NT2/D1 (cell line): ENCODE measurements around the gene MAPK12.
A peak's percentile ranks its signal among the peaks of the same experiment; 100 is the strongest.
"Not testable (repeated sequence)": the region's sequence is repeated elsewhere in the genome, so short reads cannot be mapped to it uniquely, and the experiment has no call there.

Experiments
- DNase-seq: peaks from one replicate; pipeline ENCODE4 v3.0.0-alpha.2; 2011; ENCODE audit warnings: low read depth, low spot score
- H3K27me3 ChIP-seq: 2 replicates; pipeline ENCODE4 v1.6.0; 2011; ENCODE audit warnings: mild to moderate bottlenecking; ENCODE audit not compliant: insufficient read length, insufficient read depth
- H3K36me3 ChIP-seq: 2 replicates; pipeline ENCODE4 v1.6.1; 2011; ENCODE audit warnings: mild to moderate bottlenecking, low read length, mixed read lengths; ENCODE audit not compliant: insufficient read depth, insufficient read length
- H3K4me1 ChIP-seq: 2 replicates; pipeline ENCODE4 v1.5.1; 2011; ENCODE audit not compliant: insufficient read depth, insufficient read length
- H3K4me3 ChIP-seq: 2 replicates; pipeline ENCODE4 v1.5.1; 2011; ENCODE audit warnings: low read depth; ENCODE audit not compliant: insufficient read length
- H3K9ac ChIP-seq: 2 replicates; pipeline ENCODE4 v1.6.0; 2011; ENCODE audit warnings: low read depth; ENCODE audit not compliant: insufficient read length
- H3K9me3 ChIP-seq: 2 replicates; pipeline ENCODE4 v1.5.1; 2011; ENCODE audit warnings: mild to moderate bottlenecking, low read length; ENCODE audit not compliant: insufficient read depth
- SUZ12 ChIP-seq: IDR thresholded peaks from 2 replicates; pipeline ENCODE4 v1.6.1; 2011; ENCODE audit not compliant: insufficient read length, insufficient read depth; ENCODE audit errors: extremely low read depth
- YY1 ChIP-seq: IDR thresholded peaks from 2 replicates; pipeline ENCODE4 v1.6.1; 2011; ENCODE audit not compliant: insufficient read length, insufficient read depth
- ZNF274 ChIP-seq: IDR thresholded peaks from 2 replicates; pipeline ENCODE4 v1.6.1; 2011; ENCODE audit warnings: mild to moderate bottlenecking, low read depth, low read length

The MAPK12 gene

GRCh38 chr22:50209893-50210292, 51.6 kb downstream of the MAPK12 start:
- no peaks in the 10 kb centered on the region for H3K9me3 ChIP-seq
- H3K4me3 ChIP-seq = no peak overlapping the region
- no peaks in the 10 kb centered on the region for H3K27me3 ChIP-seq
- TF ChIP-seq YY1 = no peak
- TF ChIP-seq ZNF274 = no peak
- peaks cover 13% of the 10 kb centered on the region for H3K4me1 ChIP-seq
- no peak overlapping the region for H3K9ac ChIP-seq
- DNase-seq = no peak
- peaks cover 65% of the 10 kb centered on the region for H3K36me3 ChIP-seq

- TF ChIP-seq SUZ12 (no peak), YY1 (no peak), ZNF274 (no peak)
- no peak overlapping the region for H3K9ac ChIP-seq
- H3K9me3 ChIP-seq = no peaks in the 10 kb centered on the region
- DNase-seq = no peak
- H3K27me3 ChIP-seq = no peaks in the 10 kb centered on the region
- H3K36me3 ChIP-seq = peaks cover 67% of the 10 kb centered on the region
- no peak overlapping the region for H3K4me3 ChIP-seq
- H3K4me1 ChIP-seq = peaks cover 13% of the 10 kb centered on the region
Observed at GRCh38 chr22:50208939-50209892, 52.3 kb downstream of the MAPK12 start.

- Histone ChIP-seq H3K4me3 (no peak overlapping the region), H3K4me1 (peaks cover 13% of the 10 kb centered on the region), H3K36me3 (peaks cover 70% of the 10 kb centered on the region), H3K9me3 (no peaks in the 10 kb centered on the region), H3K9ac (no peak overlapping the region), H3K27me3 (no peaks in the 10 kb centered on the region)
- DNase-seq = no peak
- no peak for TF ChIP-seq ZNF274
- no peak for TF ChIP-seq SUZ12
- TF ChIP-seq YY1 = no peak
Observed at GRCh38 chr22:50208430-50208938, 53.0 kb downstream of the MAPK12 start.

- TF ChIP-seq YY1 (no peak), SUZ12 (no peak), ZNF274 (no peak)
- H3K27me3 ChIP-seq = no peaks in the 10 kb centered on the region
- H3K36me3 ChIP-seq = peaks cover 72% of the 10 kb centered on the region
- H3K4me1 ChIP-seq = peaks cover 13% of the 10 kb centered on the region
- no peak for DNase-seq
- no peaks in the 10 kb centered on the region for H3K9me3 ChIP-seq
- no peak overlapping the region for H3K9ac ChIP-seq
- H3K4me3 ChIP-seq = no peak overlapping the region
Observed at GRCh38 chr22:50207383-50208140, 53.9 kb downstream of the MAPK12 start.

- Histone ChIP-seq H3K4me1 (peaks cover 18% of the 10 kb centered on the region), H3K9ac (no peak overlapping the region), H3K36me3 (peaks cover 65% of the 10 kb centered on the region), H3K27me3 (peaks cover 6% of the 10 kb centered on the region), H3K4me3 (no peak overlapping the region), H3K9me3 (no peaks in the 10 kb centered on the region)
- peak; percentile 33 for DNase-seq
- TF ChIP-seq SUZ12 = no peak
- no peak for TF ChIP-seq YY1
- TF ChIP-seq ZNF274 = no peak
Observed at GRCh38 chr22:50206599-50206998, 54.9 kb downstream of the MAPK12 start.

GRCh38 chr22:50205781-50206569, 55.5 kb downstream of the MAPK12 start:
- no peak for DNase-seq
- TF ChIP-seq YY1 (no peak), SUZ12 (no peak), ZNF274 (no peak)
- H3K27me3 ChIP-seq = peaks cover 10% of the 10 kb centered on the region
- H3K4me1 ChIP-seq = peaks cover 18% of the 10 kb centered on the region
- H3K36me3 ChIP-seq = peaks cover 62% of the 10 kb centered on the region
- peak overlapping the region; percentile 50 for H3K9ac ChIP-seq
- peak overlapping the region; percentile 8 for H3K4me3 ChIP-seq
- H3K9me3 ChIP-seq = no peaks in the 10 kb centered on the region

- not testable (repeated sequence) for H3K9ac ChIP-seq, H3K4me3 ChIP-seq, DNase-seq, H3K9me3 ChIP-seq
- H3K4me1 ChIP-seq = peaks cover 15% of the 10 kb centered on the region
- H3K27me3 ChIP-seq = peaks cover 10% of the 10 kb centered on the region
- peaks cover 52% of the 10 kb centered on the region for H3K36me3 ChIP-seq
Observed at GRCh38 chr22:50204998-50205397, 56.5 kb downstream of the MAPK12 start.
